Trophoblast cell (in vitro differentiated cells and primary cell): Measurements from ENCODE around the gene RAB24.

Source experiments
- DNase-seq, 2 donors: peaks; one replicate each; pipeline ENCODE4 v3.0.0-alpha.2; 2016
- H2AFZ ChIP-seq: 2 replicates; pipeline ENCODE4 v1.6.1; 2013; ENCODE audit warnings: low read length, moderate library complexity, mild to moderate bottlenecking; ENCODE audit not compliant: insufficient read depth, poor library complexity
- H2AK5ac ChIP-seq: 2 replicates; pipeline ENCODE4 v1.6.1; 2013; ENCODE audit warnings: mild to moderate bottlenecking, low read length
- H2BK120ac ChIP-seq: 2 replicates; pipeline ENCODE4 v1.6.1; 2013; ENCODE audit warnings: low read length, mild to moderate bottlenecking, moderate library complexity; ENCODE audit not compliant: insufficient read depth, poor library complexity
- H2BK12ac ChIP-seq: 2 replicates; pipeline ENCODE4 v1.6.1; 2013; ENCODE audit warnings: mild to moderate bottlenecking, low read length, moderate library complexity
- H2BK5ac ChIP-seq: 2 replicates; pipeline ENCODE4 v1.6.1; 2013; ENCODE audit warnings: low read length, low read depth, moderate library complexity, mild to moderate bottlenecking; ENCODE audit not compliant: poor library complexity
- H3K14ac ChIP-seq: 2 replicates; pipeline ENCODE4 v1.6.1; 2013; ENCODE audit warnings: mild to moderate bottlenecking, low read length
- H3K18ac ChIP-seq: 2 replicates; pipeline ENCODE4 v1.6.1; 2013; ENCODE audit warnings: mild to moderate bottlenecking, low read length
- H3K23ac ChIP-seq: 2 replicates; pipeline ENCODE4 v1.6.1; 2013; ENCODE audit warnings: low read length
- H3K27ac ChIP-seq: 2 replicates; pipeline ENCODE4 v1.5.1; 2013; ENCODE audit warnings: low read depth, mild to moderate bottlenecking, inconsistent platforms, low read length, moderate library complexity
- H3K27me3 ChIP-seq: 2 replicates; pipeline ENCODE4 v1.6.1; 2013; ENCODE audit warnings: inconsistent platforms, mild to moderate bottlenecking, low read length, moderate library complexity; ENCODE audit not compliant: insufficient read depth
- H3K36me3 ChIP-seq, 2 experiments: 1 replicate in 1 of 2; 2 replicates in 1 of 2; pipeline ENCODE4 v1.6.1; 2013; ENCODE audit warnings: low read length in 2 of 2, mild to moderate bottlenecking in 2 of 2, moderate library complexity in 1 of 2; ENCODE audit not compliant: insufficient read depth in 2 of 2, control insufficient read depth in 1 of 2
- H3K4ac ChIP-seq: 2 replicates; pipeline ENCODE4 v1.6.1; 2013; ENCODE audit warnings: low read depth, mild to moderate bottlenecking, low read length, moderate library complexity
- H3K4me1 ChIP-seq, 2 experiments: 1 replicate in 1 of 2; 2 replicates in 1 of 2; pipeline ENCODE4 v1.6.1; 2013; ENCODE audit warnings: low read length in 2 of 2, mild to moderate bottlenecking in 2 of 2, moderate library complexity in 1 of 2; ENCODE audit not compliant: insufficient read depth in 2 of 2, control insufficient read depth in 1 of 2
- H3K4me2 ChIP-seq: 2 replicates; pipeline ENCODE4 v1.6.1; 2013; ENCODE audit warnings: inconsistent platforms, mild to moderate bottlenecking, low read length, moderate library complexity
- H3K4me3 ChIP-seq: 2 replicates; pipeline ENCODE4 v1.5.1; 2013; ENCODE audit warnings: mild to moderate bottlenecking, low read depth, low read length, inconsistent platforms
- H3K79me1 ChIP-seq: one replicate; pipeline ENCODE4 v1.6.1; 2013; ENCODE audit warnings: low read length
- H3K79me2 ChIP-seq: 2 replicates; pipeline ENCODE4 v1.6.1; 2013; ENCODE audit warnings: low read length, mild to moderate bottlenecking; ENCODE audit not compliant: control insufficient read depth, insufficient read depth, poor library complexity
- H3K9ac ChIP-seq: 2 replicates; pipeline ENCODE4 v1.6.1; 2013; ENCODE audit warnings: mild to moderate bottlenecking, low read length
- H3K9me3 ChIP-seq: 2 replicates; pipeline ENCODE4 v1.6.1; 2013; ENCODE audit warnings: low read depth, mild to moderate bottlenecking, control low read depth, inconsistent platforms, low read length; ENCODE audit not compliant: insufficient read depth
- H4K12ac ChIP-seq: 2 replicates; pipeline ENCODE4 v1.6.1; 2013; ENCODE audit warnings: low read depth, mild to moderate bottlenecking, low read length, moderate library complexity
- H4K8ac ChIP-seq: 2 replicates; pipeline ENCODE4 v1.6.1; 2013; ENCODE audit warnings: low read depth, mild to moderate bottlenecking, low read length, moderate library complexity
- H4K91ac ChIP-seq: one replicate; pipeline ENCODE4 v1.6.1; 2013; ENCODE audit warnings: low read depth, mild to moderate bottlenecking, low read length, moderate library complexity
- WGBS: extraction: QIAGEN DNeasy Blood & Tissue Kit; methylation state at CpG from one replicate; pipeline ENCODE4 v1.1.7; 2013; ENCODE audit warnings: missing lambda C conversion rate; ENCODE audit not compliant: insufficient read length, insufficient coverage; ENCODE audit errors: extremely low coverage; 5-methylcytosine and 5-hydroxymethylcytosine counted together

The RAB24 gene

DNA sequence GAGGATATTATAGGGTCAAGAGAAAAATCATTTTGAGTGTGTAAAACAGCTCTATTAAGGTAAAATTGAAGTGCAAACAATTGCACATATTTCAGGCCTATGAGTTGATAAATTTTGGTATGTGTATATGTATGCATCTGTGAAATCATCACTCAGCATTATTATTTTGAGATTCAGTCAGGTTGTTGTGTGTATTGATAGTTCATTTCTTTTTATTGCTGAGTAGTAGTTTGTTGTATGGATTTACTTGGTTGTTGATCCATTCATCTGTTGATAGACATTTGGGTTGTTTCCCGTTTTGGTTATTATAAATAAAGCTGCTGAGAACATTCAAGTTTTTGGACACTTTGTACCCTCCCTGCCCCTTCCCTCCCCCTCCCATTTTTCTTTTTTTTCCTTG lies 50.3 kb downstream of the RAB24 start:
- no peak overlapping the region for H2AFZ ChIP-seq
- no peak overlapping the region for H3K18ac ChIP-seq
- no peak overlapping the region for H3K4me2 ChIP-seq
- DNase-seq, result no peak
- H3K27ac ChIP-seq, result no peak overlapping the region
- no peaks in the 10 kb centered on the region for H3K4me1 ChIP-seq
- H3K23ac ChIP-seq, result no peak overlapping the region
- H3K36me3 ChIP-seq, result peaks cover 25 to 34% of the 10 kb centered on the region in 2 experiments
- H2BK120ac ChIP-seq, result no peak overlapping the region
- H3K79me2 ChIP-seq, result no peaks in the 10 kb centered on the region
- no peak overlapping the region for H3K4me3 ChIP-seq
- H3K4ac ChIP-seq, result no peak overlapping the region
- no CpG with 5 or more reads among the region's 1 CpG for WGBS
- no peaks in the 10 kb centered on the region for H3K9me3 ChIP-seq
- no peaks in the 10 kb centered on the region for H3K27me3 ChIP-seq
- no peak overlapping the region for H2BK5ac ChIP-seq
- H3K79me1 ChIP-seq, result no peaks in the 10 kb centered on the region
- no peak overlapping the region for H3K14ac ChIP-seq
- H4K91ac ChIP-seq, result no peak overlapping the region
- H2AK5ac ChIP-seq, result no peak overlapping the region
- H3K9ac ChIP-seq, result no peak overlapping the region
- H4K8ac ChIP-seq, result no peak overlapping the region
- no peak overlapping the region for H4K12ac ChIP-seq
- H2BK12ac ChIP-seq, result no peak overlapping the region
